SIG-M5 treated with dmso at 0.1 percent for 504 hours (cell line): Measurements from ENCODE around the gene HOXA7.

ENCODE experiments used
- DNase-seq: peaks from one replicate; lab custom pipeline; 2025; ENCODE audit not compliant: unreplicated experiment; lab: John Stamatoyannopoulos, UW

HOXA7 gene

GRCh38 chr7:27171325-27171636 lies 14.8 kb upstream of the HOXA7 start:
- DNase-seq, result no peak

GRCh38 chr7:27170426-27171324 lies 14.2 kb upstream of the HOXA7 start:
- DNase-seq, result no peak

- DNase-seq, result no peak
Observed at GRCh38 chr7:27169658-27170425, 13.4 kb upstream of the HOXA7 start.

- no peak for DNase-seq
Observed at GRCh38 chr7:27168265-27168947, 11.9 kb upstream of the HOXA7 start.

- no peak for DNase-seq
Observed at GRCh38 chr7:27167916-27168264, 11.4 kb upstream of the HOXA7 start.

GRCh38 chr7:27166531-27167505 lies 10.3 kb upstream of the HOXA7 start:
- no peak for DNase-seq

GRCh38 chr7:27165996-27166530 lies 9.6 kb upstream of the HOXA7 start:
- DNase-seq, result no peak

- DNase-seq, result peak; percentile 24
Observed at GRCh38 chr7:27165089-27165995, 8.9 kb upstream of the HOXA7 start, which contains the start of gene HOXA9. Gene HOXA9 (minus strand): TSS chr7:27165537. CDS start chr7:27165457, 80 bp downstream.

- no peak for DNase-seq
Observed at GRCh38 chr7:27164367-27165088, 8.1 kb upstream of the HOXA7 start.

GRCh38 chr7:27164045-27164366 lies 7.5 kb upstream of the HOXA7 start:
- DNase-seq, result no peak

GRCh38 chr7:27163288-27164044 lies 7.0 kb upstream of the HOXA7 start:
- DNase-seq, result no peak

GRCh38 chr7:27162561-27163287 lies 6.2 kb upstream of the HOXA7 start:
- no peak for DNase-seq

GRCh38 chr7:27161721-27162560 lies 5.5 kb upstream of the HOXA7 start:
- no peak for DNase-seq

- DNase-seq, result peak; percentile 57
Observed at GRCh38 chr7:27161214-27161720, 4.8 kb upstream of the HOXA7 start.

GRCh38 chr7:27160546-27161213 lies 4.2 kb upstream of the HOXA7 start:
- DNase-seq, result peak; percentile 83

GRCh38 chr7:27160145-27160545 lies 3.7 kb upstream of the HOXA7 start:
- DNase-seq, result no peak
